Ishikawa (cell line): Measurements from ENCODE around the gene COMMD6.

Experiments used
- CEBPB ChIP-seq: IDR thresholded peaks from 2 replicates; pipeline ENCODE4 v1.6.1; 2012
- CREB1 ChIP-seq: IDR thresholded peaks from 2 replicates; pipeline ENCODE4 v1.6.1; 2012; ENCODE audit warnings: low read depth
- EGR1 ChIP-seq: IDR thresholded peaks from 2 replicates; pipeline ENCODE4 v1.6.1; 2012
- EP300 ChIP-seq: IDR thresholded peaks from 2 replicates; pipeline ENCODE4 v1.6.1; 2012; ENCODE audit warnings: borderline replicate concordance
- FOXM1 ChIP-seq: IDR thresholded peaks from 2 replicates; pipeline ENCODE4 v1.6.1; 2012; ENCODE audit warnings: low read depth, borderline replicate concordance
- MAX ChIP-seq: IDR thresholded peaks from 2 replicates; pipeline ENCODE4 v1.6.1; 2012
- NFIC ChIP-seq: IDR thresholded peaks from 2 replicates; pipeline ENCODE4 v1.6.1; 2012
- RAD21 ChIP-seq: IDR thresholded peaks from 2 replicates; pipeline ENCODE4 v1.6.1; 2012; ENCODE audit warnings: low read depth
- TAF1 ChIP-seq: IDR thresholded peaks from 2 replicates; pipeline ENCODE4 v1.6.1; 2012; ENCODE audit warnings: low read depth, mild to moderate bottlenecking
- TCF12 ChIP-seq: IDR thresholded peaks from 2 replicates; pipeline ENCODE4 v1.6.1; 2012; ENCODE audit warnings: low read depth
- TEAD4 ChIP-seq: IDR thresholded peaks from 2 replicates; pipeline ENCODE4 v1.6.1; 2012
- YY1 ChIP-seq: IDR thresholded peaks from 2 replicates; pipeline ENCODE4 v1.6.1; 2012; ENCODE audit warnings: low read depth
- ZBTB7A ChIP-seq: IDR thresholded peaks from 2 replicates; pipeline ENCODE4 v1.6.1; 2012; ENCODE audit warnings: low read depth
- TF ChIP-seq, protein P1 (sequence below): IDR thresholded peaks from 2 replicates; pipeline ENCODE4 v1.6.1; 2012; ENCODE audit warnings: low read depth, mild to moderate bottlenecking
- TF ChIP-seq, protein P2 (sequence below): IDR thresholded peaks from 2 replicates; pipeline ENCODE4 v1.6.1; 2012

The COMMD6 gene

GRCh38 chr13:75485286-75486062 lies 52.2 kb downstream of the COMMD6 start:
- TF ChIP-seq CREB1 (no peak), CEBPB (no peak), EGR1 (no peak), MAX (no peak), YY1 (no peak)
- TF ChIP-seq, protein P1, sequence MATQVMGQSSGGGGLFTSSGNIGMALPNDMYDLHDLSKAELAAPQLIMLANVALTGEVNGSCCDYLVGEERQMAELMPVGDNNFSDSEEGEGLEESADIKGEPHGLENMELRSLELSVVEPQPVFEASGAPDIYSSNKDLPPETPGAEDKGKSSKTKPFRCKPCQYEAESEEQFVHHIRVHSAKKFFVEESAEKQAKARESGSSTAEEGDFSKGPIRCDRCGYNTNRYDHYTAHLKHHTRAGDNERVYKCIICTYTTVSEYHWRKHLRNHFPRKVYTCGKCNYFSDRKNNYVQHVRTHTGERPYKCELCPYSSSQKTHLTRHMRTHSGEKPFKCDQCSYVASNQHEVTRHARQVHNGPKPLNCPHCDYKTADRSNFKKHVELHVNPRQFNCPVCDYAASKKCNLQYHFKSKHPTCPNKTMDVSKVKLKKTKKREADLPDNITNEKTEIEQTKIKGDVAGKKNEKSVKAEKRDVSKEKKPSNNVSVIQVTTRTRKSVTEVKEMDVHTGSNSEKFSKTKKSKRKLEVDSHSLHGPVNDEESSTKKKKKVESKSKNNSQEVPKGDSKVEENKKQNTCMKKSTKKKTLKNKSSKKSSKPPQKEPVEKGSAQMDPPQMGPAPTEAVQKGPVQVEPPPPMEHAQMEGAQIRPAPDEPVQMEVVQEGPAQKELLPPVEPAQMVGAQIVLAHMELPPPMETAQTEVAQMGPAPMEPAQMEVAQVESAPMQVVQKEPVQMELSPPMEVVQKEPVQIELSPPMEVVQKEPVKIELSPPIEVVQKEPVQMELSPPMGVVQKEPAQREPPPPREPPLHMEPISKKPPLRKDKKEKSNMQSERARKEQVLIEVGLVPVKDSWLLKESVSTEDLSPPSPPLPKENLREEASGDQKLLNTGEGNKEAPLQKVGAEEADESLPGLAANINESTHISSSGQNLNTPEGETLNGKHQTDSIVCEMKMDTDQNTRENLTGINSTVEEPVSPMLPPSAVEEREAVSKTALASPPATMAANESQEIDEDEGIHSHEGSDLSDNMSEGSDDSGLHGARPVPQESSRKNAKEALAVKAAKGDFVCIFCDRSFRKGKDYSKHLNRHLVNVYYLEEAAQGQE, result no peak
- TF ChIP-seq, protein P2, sequence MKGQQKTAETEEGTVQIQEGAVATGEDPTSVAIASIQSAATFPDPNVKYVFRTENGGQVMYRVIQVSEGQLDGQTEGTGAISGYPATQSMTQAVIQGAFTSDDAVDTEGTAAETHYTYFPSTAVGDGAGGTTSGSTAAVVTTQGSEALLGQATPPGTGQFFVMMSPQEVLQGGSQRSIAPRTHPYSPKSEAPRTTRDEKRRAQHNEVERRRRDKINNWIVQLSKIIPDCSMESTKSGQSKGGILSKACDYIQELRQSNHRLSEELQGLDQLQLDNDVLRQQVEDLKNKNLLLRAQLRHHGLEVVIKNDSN, result no peak

DNA sequence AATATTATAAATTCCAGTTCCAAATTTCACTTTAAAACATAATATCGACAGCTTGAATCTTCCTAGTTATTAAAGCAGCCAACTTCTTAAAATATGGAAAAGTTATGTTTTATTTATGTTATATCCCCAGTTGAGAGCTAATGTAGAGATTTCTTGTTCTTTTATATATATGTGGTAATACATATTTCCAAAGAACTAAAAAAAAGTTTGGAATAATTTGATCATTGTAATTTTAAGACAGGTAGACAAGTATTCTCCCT lies 54.9 kb downstream of the COMMD6 start:
- TF ChIP-seq, protein P1, result no peak
- no peak for TF ChIP-seq EP300
- TF ChIP-seq TCF12, result no peak
- TF ChIP-seq RAD21, result no peak
- no peak for TF ChIP-seq NFIC
- no peak for TF ChIP-seq TEAD4

DNA sequence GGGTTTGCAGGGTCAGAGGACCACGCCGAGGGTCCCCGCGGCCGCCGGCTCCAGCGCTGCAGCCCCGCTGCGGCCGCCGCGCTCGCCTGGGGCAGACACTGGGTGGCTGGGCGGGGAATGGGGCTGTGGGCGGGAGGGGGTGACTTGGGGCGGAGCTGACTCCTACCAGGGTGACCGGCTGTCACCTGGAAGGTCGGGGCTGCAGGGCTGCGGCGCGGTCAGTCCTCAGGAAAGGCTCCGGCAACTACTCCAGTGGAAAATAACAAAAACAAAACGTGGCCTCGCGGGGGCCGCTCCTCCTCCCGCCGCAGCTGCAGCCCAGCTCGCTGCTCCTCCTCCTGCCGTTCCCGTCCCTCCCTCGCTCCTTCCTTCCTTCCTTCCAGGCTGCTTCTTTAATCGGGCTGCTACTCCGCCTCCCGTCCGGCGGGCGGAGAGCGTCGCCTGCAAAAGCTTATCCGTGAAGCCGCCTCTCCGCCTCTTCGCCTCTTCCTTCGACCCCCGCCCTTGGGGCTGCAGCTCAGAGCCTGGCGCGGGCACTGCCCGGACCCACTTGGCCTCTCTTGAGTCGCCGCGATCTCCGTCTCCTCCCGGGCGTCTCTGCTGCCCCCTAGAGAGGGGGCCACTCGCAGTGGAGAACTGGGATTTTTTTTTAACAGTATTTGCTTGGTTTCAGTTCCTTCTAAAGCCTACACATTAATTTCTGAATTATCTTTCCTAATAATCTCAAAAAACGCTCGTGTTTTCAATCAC lies 55.4 kb downstream of the COMMD6 start, which contains the start of gene TBC1D4:
TBC1D4 (minus strand) TSS at position 100 of the 750 bp plus-strand sequence. CDS start 402 bp downstream, outside the sequence.
- TF ChIP-seq MAX (peak; percentile 66), TEAD4 (no peak), TCF12 (peak; percentile 69; the same call in 1 of the 2 replicates), FOXM1 (no peak), CEBPB (no peak), RAD21 (peak; percentile 47), ZBTB7A (peak; percentile 52; the same call in 1 of the 2 replicates), EGR1 (no peak), NFIC (no peak)
- TF ChIP-seq, protein P2, result peak; percentile 13; the same call in 1 of the 2 replicates

GRCh38 chr13:75481176-75482069 lies 56.2 kb downstream of the COMMD6 start:
- peak; percentile 28; the same call in 1 of the 2 replicates for TF ChIP-seq MAX
- TF ChIP-seq ZBTB7A, result peak; percentile 78
- TF ChIP-seq FOXM1, result no peak
- TF ChIP-seq TEAD4, result no peak

- peak; percentile 35; the same call in 1 of the 2 replicates for TF ChIP-seq MAX
- TF ChIP-seq EP300, result no peak
- no peak for TF ChIP-seq TCF12
- TF ChIP-seq TAF1, result no peak
Observed at GRCh38 chr13:75480671-75481175, 56.9 kb downstream of the COMMD6 start.
